ENCODE data around the gene FOXN3.

The FOXN3 gene

GRCh38 chr14:89359477-89360222 lies 57.4 kb downstream of the FOXN3 start:
- DNase-seq (ENCODE audit: low spot score) = no peak

GRCh38 chr14:89357655-89358297 lies 59.3 kb downstream of the FOXN3 start:
- DNase-seq (ENCODE audit: low spot score) = no peak

- DNase-seq (ENCODE audit: low spot score) = no peak
These were observed 60.1 kb downstream of the FOXN3 start for GRCh38 chr14:89356927-89357326.

GRCh38 chr14:89356496-89356895 lies 60.5 kb downstream of the FOXN3 start:
- no peak for DNase-seq (ENCODE audit: low spot score)

- DNase-seq (ENCODE audit: low spot score) = no peak
These were observed 63.3 kb downstream of the FOXN3 start for GRCh38 chr14:89353766-89354113.

- DNase-seq (ENCODE audit: low spot score) = no peak
These were observed 63.9 kb downstream of the FOXN3 start for GRCh38 chr14:89352976-89353765.

- DNase-seq (ENCODE audit: low spot score) = no peak
These were observed 65.3 kb downstream of the FOXN3 start for GRCh38 chr14:89351516-89352404.

GRCh38 chr14:89351221-89351515 lies 65.9 kb downstream of the FOXN3 start:
- no peak for DNase-seq (ENCODE audit: low spot score)

- DNase-seq (ENCODE audit: low spot score) = no peak
These were observed 66.9 kb downstream of the FOXN3 start for GRCh38 chr14:89350152-89350551.

- no peak for DNase-seq (ENCODE audit: low spot score)
These were observed 67.6 kb downstream of the FOXN3 start for GRCh38 chr14:89349171-89350008.

GRCh38 chr14:89348722-89349121 lies 68.3 kb downstream of the FOXN3 start:
- DNase-seq (ENCODE audit: low spot score) = no peak

GRCh38 chr14:89347885-89348284 lies 69.1 kb downstream of the FOXN3 start:
- DNase-seq (ENCODE audit: low spot score) = no peak

- no peak for DNase-seq (ENCODE audit: low spot score)
These were observed 72.1 kb downstream of the FOXN3 start for GRCh38 chr14:89344920-89345254.

- DNase-seq (ENCODE audit: low spot score) = no peak
These were observed 73.7 kb downstream of the FOXN3 start for GRCh38 chr14:89343356-89343755.

- DNase-seq (ENCODE audit: low spot score) = no peak
These were observed 75.0 kb downstream of the FOXN3 start for GRCh38 chr14:89342049-89342448.

GRCh38 chr14:89340200-89341181 lies 76.5 kb downstream of the FOXN3 start:
- DNase-seq (ENCODE audit: low spot score) = no peak

GRCh38 chr14:89339579-89339978 lies 77.5 kb downstream of the FOXN3 start:
- DNase-seq (ENCODE audit: low spot score) = no peak

GRCh38 chr14:89339158-89339557 lies 77.9 kb downstream of the FOXN3 start:
- DNase-seq (ENCODE audit: low spot score) = no peak

GRCh38 chr14:89336338-89336737 lies 80.7 kb downstream of the FOXN3 start:
- no peak for DNase-seq (ENCODE audit: low spot score)

GRCh38 chr14:89332031-89332430 lies 85.0 kb downstream of the FOXN3 start:
- no peak for DNase-seq (ENCODE audit: low spot score)
